IPS-18c (cell line): ENCODE results near the gene KSR1.
"Not testable (repeated sequence)": the region's sequence is repeated elsewhere in the genome, so short reads cannot be mapped to it uniquely, and the experiment has no call there.

Source experiments
- H3K4me3 ChIP-seq: 2 replicates; pipeline ENCODE4 v1.7.0; 2013; ENCODE audit warnings: low read depth, mild to moderate bottlenecking, low read length, moderate library complexity; ENCODE audit not compliant: insufficient read depth
- H3K9me3 ChIP-seq: one replicate; pipeline ENCODE4 v1.6.1; 2013; ENCODE audit warnings: mild to moderate bottlenecking, low read length, moderate library complexity; ENCODE audit not compliant: control insufficient read depth, insufficient read depth

Gene KSR1

DNA sequence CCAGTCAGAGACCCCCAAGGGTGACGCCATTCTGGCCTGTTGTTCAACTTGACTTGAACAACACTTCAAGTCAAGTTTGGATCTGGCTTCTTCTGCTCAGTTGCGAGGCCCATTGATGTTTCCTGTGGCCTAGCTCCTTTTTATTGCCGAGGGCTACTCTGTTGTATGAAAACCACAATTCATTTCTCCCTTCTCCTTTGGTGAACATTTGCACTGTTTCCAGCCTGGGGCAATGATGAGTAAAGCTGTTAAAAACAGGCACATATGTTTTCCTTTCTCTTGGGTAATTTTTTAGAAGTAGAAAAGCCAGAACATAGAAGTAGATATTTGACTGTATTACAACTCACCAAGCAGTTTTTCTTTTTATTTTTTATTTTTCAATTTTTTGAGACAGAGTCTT is 173.0 kb downstream of the KSR1 start:
- H3K9me3 ChIP-seq, H3K4me3 ChIP-seq: not testable (repeated sequence)

DNA sequence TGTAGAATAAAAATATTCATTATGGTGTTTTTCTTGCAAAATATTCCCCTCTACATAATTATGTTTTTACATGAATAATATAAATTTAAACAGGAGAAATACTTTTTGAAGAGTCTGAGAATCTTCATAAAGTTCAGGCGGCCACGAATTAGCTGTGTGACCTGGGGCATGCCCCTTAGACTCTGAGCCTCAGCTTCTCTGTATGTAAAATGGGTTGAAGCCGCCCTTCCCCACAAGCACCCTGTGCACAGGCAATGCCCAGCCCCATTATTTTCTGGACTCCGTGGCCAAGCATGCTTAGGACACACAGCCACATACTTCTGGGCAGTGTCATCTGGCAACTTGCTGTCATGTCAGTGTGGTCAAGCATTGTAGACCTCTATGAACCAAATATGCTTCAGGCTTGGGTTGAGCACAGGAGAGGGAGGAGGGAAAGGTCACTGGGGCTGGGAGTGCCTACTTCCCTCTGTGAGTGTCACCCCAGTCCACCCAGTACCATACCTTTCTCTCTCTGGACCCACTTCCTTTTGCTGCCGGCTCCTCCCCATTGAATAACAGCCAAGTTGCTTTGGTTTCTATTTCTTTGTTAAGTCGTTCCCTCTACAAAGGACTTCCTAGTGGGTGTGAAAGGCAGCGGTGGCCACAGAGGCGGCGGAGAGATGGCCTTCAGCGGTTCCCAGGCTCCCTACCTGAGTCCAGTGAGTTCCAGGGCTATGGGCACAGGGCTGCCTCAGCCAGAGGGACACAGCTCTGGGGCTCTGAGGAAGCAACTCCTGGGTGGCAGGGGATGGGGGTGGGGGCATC is 174.6 kb downstream of the KSR1 start, which contains the start of gene LGALS9:
TSS of gene LGALS9 (plus strand) at position 582 of the 804 bp plus-strand sequence. CDS start at position 660, 78 bp downstream.
- peaks cover 2% of the 10 kb centered on the region for H3K9me3 ChIP-seq
- no peak within 1 kb of the TSS for H3K4me3 ChIP-seq

GRCh38 chr17:27631411-27631760 is 175.1 kb downstream of the KSR1 start:
- no peak overlapping the region for H3K4me3 ChIP-seq

GRCh38 chr17:27631897-27632725 is 175.9 kb downstream of the KSR1 start:
- H3K9me3 ChIP-seq = peaks cover 2% of the 10 kb centered on the region
- no peak overlapping the region for H3K4me3 ChIP-seq

More at GRCh38 chr17:27631411-27631760, 175.1 kb downstream of the KSR1 start:
- H3K9me3 ChIP-seq = peaks cover 2% of the 10 kb centered on the region

DNA sequence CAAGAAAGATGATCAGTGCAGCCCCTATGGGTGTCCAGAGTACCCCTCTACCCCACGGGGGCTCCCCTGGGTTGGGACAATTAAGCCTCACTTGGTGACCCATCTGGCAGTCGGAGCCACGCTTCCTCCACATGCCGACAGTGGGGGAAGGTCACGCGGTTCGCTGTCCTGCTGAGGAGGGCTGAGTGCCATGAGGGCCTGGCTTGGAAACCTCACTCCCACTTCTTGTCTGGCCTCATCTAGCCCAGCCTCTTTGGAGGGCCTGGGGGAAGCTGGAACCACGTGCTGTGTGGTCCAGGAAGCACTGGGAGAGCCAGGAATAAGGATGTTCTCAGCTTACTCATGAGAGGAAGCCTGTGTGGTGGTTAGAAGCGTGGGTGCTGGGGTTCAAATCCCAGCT is 176.5 kb downstream of the KSR1 start:
- not testable (repeated sequence) for H3K9me3 ChIP-seq, H3K4me3 ChIP-seq

- no peak overlapping the region for H3K4me3 ChIP-seq
Measured at GRCh38 chr17:27633312-27634025, 177.2 kb downstream of the KSR1 start.

DNA sequence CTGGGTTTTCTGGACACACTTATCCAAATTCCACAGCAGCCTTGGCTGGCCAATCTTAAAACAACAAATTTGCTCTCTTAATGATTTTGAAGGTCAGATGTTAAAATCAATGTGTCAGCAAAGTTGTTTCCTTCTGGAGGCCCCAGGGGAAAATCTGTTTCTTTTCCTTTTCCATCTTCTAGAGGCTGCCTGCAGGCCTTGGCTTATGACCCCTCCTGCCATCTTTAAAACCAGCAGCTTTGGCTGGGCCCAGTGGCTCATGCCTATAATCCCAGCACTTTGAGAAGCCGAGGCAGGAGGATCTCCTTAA is 177.7 kb downstream of the KSR1 start:
- Histone ChIP-seq H3K4me3 (no peak overlapping the region), H3K9me3 (peaks cover 2% of the 10 kb centered on the region)

More at GRCh38 chr17:27633312-27634025, 177.2 kb downstream of the KSR1 start:
- H3K9me3 ChIP-seq = peaks cover 2% of the 10 kb centered on the region

DNA sequence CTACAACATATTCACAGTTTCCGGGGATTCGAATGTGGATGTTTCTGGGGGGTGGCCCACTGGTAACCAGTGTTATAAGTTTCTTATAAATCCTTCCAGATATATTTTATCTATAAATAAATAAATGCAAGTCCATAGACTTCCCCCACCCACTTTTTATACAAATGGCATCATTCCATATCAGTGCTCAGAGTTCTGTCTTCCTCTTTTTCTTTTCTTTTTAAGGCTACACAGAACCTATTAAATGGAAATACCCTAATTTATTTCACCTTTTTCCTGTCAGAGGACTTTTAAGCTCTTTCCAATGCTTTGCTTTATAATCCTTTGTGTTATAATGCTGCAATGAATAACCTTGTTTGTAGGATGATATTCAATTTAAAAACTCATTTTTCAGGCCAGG is 178.5 kb downstream of the KSR1 start:
- Histone ChIP-seq H3K9me3 (peaks cover 2% of the 10 kb centered on the region), H3K4me3 (no peak overlapping the region)

GRCh38 chr17:27635275-27635823 is 179.1 kb downstream of the KSR1 start:
- Histone ChIP-seq H3K9me3 (peaks cover 2% of the 10 kb centered on the region), H3K4me3 (no peak overlapping the region)

DNA sequence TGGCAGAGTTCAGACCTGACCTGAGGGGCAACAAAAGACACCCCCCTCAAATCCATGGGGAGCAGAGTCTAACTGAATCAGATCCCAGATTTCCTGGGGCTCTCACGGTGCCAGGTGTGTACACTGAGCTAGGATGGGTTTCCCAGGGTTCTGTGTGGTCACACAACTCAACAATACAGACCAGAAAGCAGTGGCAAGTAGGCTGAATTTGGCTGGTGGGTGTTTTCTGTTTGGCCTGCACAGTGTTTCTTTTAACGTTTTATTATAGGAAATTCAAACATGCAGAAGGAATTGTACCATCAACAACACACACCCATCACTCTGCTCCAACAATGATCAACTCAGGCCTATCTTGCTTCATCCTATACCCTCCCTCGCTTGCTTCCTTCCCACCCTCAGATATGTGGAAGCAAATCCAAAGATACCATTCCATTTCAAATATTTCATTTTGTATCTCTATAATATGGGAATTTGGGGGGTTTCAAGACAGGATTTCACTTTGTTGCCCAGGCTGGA is 179.8 kb downstream of the KSR1 start:
- H3K4me3 ChIP-seq, H3K9me3 ChIP-seq: not testable (repeated sequence)

GRCh38 chr17:27637818-27638217 is 181.6 kb downstream of the KSR1 start:
- H3K9me3 ChIP-seq, H3K4me3 ChIP-seq: not testable (repeated sequence)

- H3K9me3 ChIP-seq, H3K4me3 ChIP-seq: not testable (repeated sequence)
Measured at GRCh38 chr17:27638415-27638914, 182.2 kb downstream of the KSR1 start.

- Histone ChIP-seq H3K9me3 (no peaks in the 10 kb centered on the region), H3K4me3 (no peak overlapping the region)
Measured at GRCh38 chr17:27640790-27641189, 184.5 kb downstream of the KSR1 start.

DNA sequence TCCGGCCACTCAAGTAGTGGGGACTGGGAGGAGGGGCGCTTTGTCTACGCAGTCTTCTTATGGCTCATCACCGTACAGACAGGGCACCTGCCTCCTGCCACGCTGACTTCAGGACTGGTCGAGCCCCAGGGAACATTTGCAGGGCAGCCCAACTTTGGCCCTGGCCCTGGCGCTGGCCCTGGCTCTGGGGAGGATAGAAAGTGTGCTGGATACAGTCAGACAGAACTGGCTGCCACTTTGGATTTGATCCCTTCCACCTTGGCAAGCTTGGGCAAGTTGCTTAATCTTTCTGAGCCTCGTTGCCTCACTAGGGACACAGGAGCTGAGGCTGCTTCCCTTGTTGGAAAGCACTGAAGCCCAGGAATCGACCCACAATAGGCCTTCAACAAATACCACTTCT is 188.3 kb downstream of the KSR1 start:
- Histone ChIP-seq H3K9me3 (no peaks in the 10 kb centered on the region), H3K4me3 (no peak overlapping the region)

DNA sequence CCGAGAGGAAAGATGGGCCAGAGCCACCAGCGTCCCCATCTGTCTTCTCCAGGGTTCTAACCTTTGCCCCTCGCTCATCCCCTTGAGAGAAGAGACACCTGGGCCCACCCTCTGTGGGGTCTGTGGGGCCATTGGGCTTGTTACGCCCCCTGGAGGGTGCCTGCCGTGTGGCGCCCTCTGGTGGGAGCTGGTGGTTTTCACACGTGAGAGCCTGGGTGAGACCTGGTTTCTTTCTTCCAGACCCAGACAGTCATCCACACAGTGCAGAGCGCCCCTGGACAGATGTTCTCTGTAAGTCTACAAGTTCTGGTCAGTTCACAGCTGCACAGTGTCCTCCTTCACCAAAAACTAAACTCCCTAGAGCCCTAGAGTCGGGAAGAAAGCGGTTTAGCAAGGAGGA is 189.4 kb downstream of the KSR1 start:
- not testable (repeated sequence) for H3K4me3 ChIP-seq, H3K9me3 ChIP-seq

GRCh38 chr17:27646232-27646631 is 190.0 kb downstream of the KSR1 start:
- H3K4me3 ChIP-seq = no peak overlapping the region

DNA sequence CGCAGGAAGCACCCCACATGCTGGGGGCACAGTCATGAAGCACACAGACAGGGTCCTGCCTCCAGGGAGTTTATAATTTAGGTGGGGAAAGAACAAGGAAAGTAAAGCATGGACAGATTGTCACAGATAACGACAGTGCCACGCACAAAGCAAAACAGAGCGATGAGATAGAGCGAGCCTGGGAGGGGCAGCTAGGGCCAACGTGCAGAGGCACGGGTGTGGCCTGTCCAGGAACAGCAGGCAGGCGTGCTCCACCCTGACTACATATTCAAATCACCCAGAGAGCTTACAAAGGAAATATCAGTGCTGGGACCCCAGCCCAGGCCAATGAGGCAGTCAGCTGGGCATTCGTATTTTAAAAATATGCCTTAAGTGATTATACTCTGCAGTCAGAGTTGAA is 191.5 kb downstream of the KSR1 start:
- Histone ChIP-seq H3K4me3 (no peak overlapping the region), H3K9me3 (no peaks in the 10 kb centered on the region)

More at GRCh38 chr17:27646232-27646631, 190.0 kb downstream of the KSR1 start:
- no peaks in the 10 kb centered on the region for H3K9me3 ChIP-seq
